ENCODE data around the gene ZNF708. TPM values are rescaled to one million over a fixed set of nuclear protein-coding genes. Genes with fewer than 3 reads are reported as not detected.
A peak's percentile ranks its signal among the peaks of the same experiment; 100 is the strongest.
"Not testable (repeated sequence)": the region's sequence is repeated elsewhere in the genome, so short reads cannot be mapped to it uniquely, and the experiment has no call there.

The ZNF708 gene
- total and polyA plus RNA-seq, 2 of the 8 experiments (the other 6 are each of a cell fraction or from before 2014, with no cell fraction given), result 4.1 to 40.0 TPM

GRCh38 chr19:21260848-21261381, 68.3 kb downstream of the ZNF708 start:
- H3K23me2 ChIP-seq (ENCODE audit: low read depth, low read length); H3K4me2 ChIP-seq (ENCODE audit: insufficient read depth in 1 of 2, low read depth in 2 of 2, low read length in 2 of 2); H2AK5ac ChIP-seq (ENCODE audit: low read depth, low read length); H2BK12ac ChIP-seq (ENCODE audit: low read depth, low read length); H2BK15ac ChIP-seq (ENCODE audit: low read length); DNase-seq (ENCODE audit: low read depth in 1 of 2, low spot score in 2 of 2); H3K23ac ChIP-seq (ENCODE audit: insufficient read length); H3K56ac ChIP-seq (replicated peaks; ENCODE audit: insufficient read length, low read depth, low read length); H3K18ac ChIP-seq (ENCODE audit: extremely low read depth, low read length); H2AFZ ChIP-seq (ENCODE audit: low read length); H4K5ac ChIP-seq (ENCODE audit: insufficient read length, low read depth, low read length); H2BK5ac ChIP-seq (ENCODE audit: low read depth, low read length); H3K9ac ChIP-seq (replicated peaks in 1 of 4; ENCODE audit: extremely low read depth in 1 of 4, low read depth in 3 of 4, low read length in 3 of 4); H4K91ac ChIP-seq (replicated peaks; ENCODE audit: insufficient read length, low read length); H3K14ac ChIP-seq (ENCODE audit: insufficient read length); H4K20me1 ChIP-seq (replicated peaks in 1 of 2; ENCODE audit: control insufficient read depth in 1 of 2, insufficient read depth in 2 of 2, low read length in 2 of 2); H3K4ac ChIP-seq (replicated peaks; ENCODE audit: insufficient read length, low read depth, low read length); H3K27me3 ChIP-seq (replicated peaks in 1 of 4; ENCODE audit: control insufficient read depth in 3 of 4, extremely low read depth in 1 of 4, insufficient read depth in 3 of 4, low read length in 3 of 4); H3K79me1 ChIP-seq (ENCODE audit: low read depth, low read length); H3K79me2 ChIP-seq (ENCODE audit: control insufficient read depth in 1 of 2, insufficient read depth in 2 of 2, low read length in 2 of 2); H3K4me1 ChIP-seq (replicated peaks in 1 of 4; ENCODE audit: control insufficient read depth in 3 of 4, insufficient read depth in 4 of 4, low read length in 3 of 4); H2BK20ac ChIP-seq (ENCODE audit: low read length); H2BK120ac ChIP-seq (replicated peaks; ENCODE audit: low read depth, low read length); H3K27ac ChIP-seq (ENCODE audit: low read depth, low read length); FAIRE-seq; H4K8ac ChIP-seq (ENCODE audit: extremely low read depth, insufficient read depth, low read length); POLR2A ChIA-PET (ENCODE audit: partially characterized antibody); H3K4me3 ChIP-seq (ENCODE audit: extremely low read depth in 1 of 4, insufficient read depth in 2 of 4, low read depth in 3 of 4, low read length in 4 of 4): not testable (repeated sequence)
- WGBS, 2 experiments (ENCODE audit: extremely low coverage in 1 of 2, insufficient coverage in 1 of 2, insufficient read length in 1 of 2, insufficient replicate concordance in 2 of 2, low coverage in 1 of 2, low lambda C conversion rate in 2 of 2, missing lambda C conversion rate in 1 of 2), result 83% methylated on average over 24 of the region's 24 CpGs; no CpG with 5 or more reads in 1 of the 2 experiments
- Histone ChIP-seq H3K36me3 (ENCODE audit: control insufficient read depth in 2 of 4, insufficient read depth in 4 of 4, low read length in 3 of 4) (peaks cover 0 to 13% (median 0%) of the 10 kb centered on the region in 4 experiments; a peak in 2 of 8 replicates), H3K9me3 (ENCODE audit: insufficient read depth in 2 of 2, low read depth in 1 of 2, low read length in 1 of 2) (peaks cover 32 to 64% of the 10 kb centered on the region in 2 experiments)
- TF ChIP-seq EP300 (IDR thresholded peaks at IDR 0.05; ENCODE audit: borderline replicate concordance in 1 of 2, low read depth in 2 of 2, low read length in 2 of 2), result peak in 1 of 2 experiments; percentile 10; a peak in 1 of 3 replicates
- CTCF ChIA-PET (ENCODE audit: partially characterized antibody), result interaction anchor here (2.2 kb wide), 1 partner anchor 58 kb away, joined by 8 read pairs; no protein-coding TSS in a partner anchor
